Mucosa of descending colon (tissue), 3 donors: ENCODE measurements around the gene BNIP2. TPM values are rescaled to one million over a fixed set of nuclear protein-coding genes. Genes with fewer than 3 reads are reported as not detected.

Experiments
- ATAC-seq: fragments of 200-7000 bp; cut with Tn5 transposase; one replicate; pipeline ENCODE4 v1.9.1; 2020; ENCODE audit warnings: mild to moderate bottlenecking, moderate library complexity
- DNase-seq, 3 donors: peaks; one replicate each; pipeline ENCODE4 v3.0.0-alpha.2; 2020
- H3K36me3 ChIP-seq: fragments of 200-600 bp; one replicate; pipeline ENCODE4 v1.8.0; 2021; ENCODE audit warnings: low read depth, mild to moderate bottlenecking
- H3K4me1 ChIP-seq: fragments of 200-600 bp; one replicate; pipeline ENCODE4 v1.8.0; 2021; ENCODE audit warnings: low read depth, mild to moderate bottlenecking
- H3K4me3 ChIP-seq: fragments of 200-600 bp; one replicate; pipeline ENCODE4 v1.8.0; 2021; ENCODE audit warnings: mild to moderate bottlenecking
- H3K9me3 ChIP-seq: fragments of 200-600 bp; one replicate; pipeline ENCODE4 v1.8.0; 2021; ENCODE audit warnings: mild to moderate bottlenecking
- intact Hi-C, 2 donors: fragments of 100-400 bp; cut with DNase I in 1 of 2; cut with micrococcal nuclease in 1 of 2; formaldehyde crosslinking; loops; one replicate each; pipeline versions ENCODE4 v1.11.0 to v1.11.1; 2022; cut with DNase I, micrococcal nuclease
- total RNA-seq, 3 donors: library from RNA; stranded (reverse); fragmentation: NEBNext Ultra II Directional in 2 of 3; extraction: Animal tissue kit (Norgen Biotek cat#: 25700) in 2 of 3; gene quantifications; one replicate each; pipeline versions ENCODE4 v1.2.1 to v1.2.4, GENCODE V29; 2021 to 2023
- TF ChIP-seq, protein P1 (sequence below): fragments of 200-600 bp; IDR thresholded peaks from one replicate; pipeline ENCODE4 v1.8.0; 2022; ENCODE audit warnings: antibody characterized with exemption, mild to moderate bottlenecking
- donor health status: DM: no; HTN: no; CAD: no; lungs with moderate emphysema.
- donor health status: DM: no; HTN: no; CAD: no.
- donor health status: DM: no; HTN: yes; CAD: no.

The BNIP2 gene
- total RNA-seq, 3 donors from 2014 or later = 59.8 to 98.4 (median 69.9) TPM

DNA sequence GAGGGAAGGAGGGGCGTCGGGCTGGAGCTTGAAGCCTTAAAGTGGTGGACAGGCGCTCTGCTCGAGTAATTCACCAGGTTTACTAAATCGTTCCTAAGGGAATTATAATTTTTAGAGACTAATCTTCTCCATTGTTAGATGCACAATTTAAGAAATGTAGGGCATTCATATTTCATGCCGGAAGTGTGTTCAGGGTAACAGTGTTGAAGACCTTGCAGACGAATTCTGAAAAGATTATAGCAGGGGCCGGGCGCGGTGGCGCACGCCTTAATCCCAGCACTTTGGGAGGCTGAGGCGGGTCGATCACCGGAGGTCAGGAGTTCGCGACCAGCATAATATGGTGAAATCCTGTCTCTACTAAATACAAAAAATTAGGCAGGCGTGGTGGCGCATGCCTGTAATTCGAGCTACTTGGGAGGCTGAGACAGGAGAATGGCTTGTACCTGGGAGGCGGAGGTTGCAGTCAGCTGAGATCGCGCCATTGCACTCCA is 31.4 kb downstream of the BNIP2 start:
- ATAC-seq = peak; percentile 22
- Histone ChIP-seq H3K9me3 (no peaks in the 10 kb centered on the region), H3K4me3 (peak overlapping the region; percentile 86), H3K36me3 (peaks cover 2% of the 10 kb centered on the region), H3K4me1 (peaks cover 16% of the 10 kb centered on the region)
- intact Hi-C loops = no loop called here
- TF ChIP-seq, protein P1, sequence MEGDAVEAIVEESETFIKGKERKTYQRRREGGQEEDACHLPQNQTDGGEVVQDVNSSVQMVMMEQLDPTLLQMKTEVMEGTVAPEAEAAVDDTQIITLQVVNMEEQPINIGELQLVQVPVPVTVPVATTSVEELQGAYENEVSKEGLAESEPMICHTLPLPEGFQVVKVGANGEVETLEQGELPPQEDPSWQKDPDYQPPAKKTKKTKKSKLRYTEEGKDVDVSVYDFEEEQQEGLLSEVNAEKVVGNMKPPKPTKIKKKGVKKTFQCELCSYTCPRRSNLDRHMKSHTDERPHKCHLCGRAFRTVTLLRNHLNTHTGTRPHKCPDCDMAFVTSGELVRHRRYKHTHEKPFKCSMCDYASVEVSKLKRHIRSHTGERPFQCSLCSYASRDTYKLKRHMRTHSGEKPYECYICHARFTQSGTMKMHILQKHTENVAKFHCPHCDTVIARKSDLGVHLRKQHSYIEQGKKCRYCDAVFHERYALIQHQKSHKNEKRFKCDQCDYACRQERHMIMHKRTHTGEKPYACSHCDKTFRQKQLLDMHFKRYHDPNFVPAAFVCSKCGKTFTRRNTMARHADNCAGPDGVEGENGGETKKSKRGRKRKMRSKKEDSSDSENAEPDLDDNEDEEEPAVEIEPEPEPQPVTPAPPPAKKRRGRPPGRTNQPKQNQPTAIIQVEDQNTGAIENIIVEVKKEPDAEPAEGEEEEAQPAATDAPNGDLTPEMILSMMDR = no peak
- peak in 1 of 3 donors; percentile 63 for DNase-seq

DNA sequence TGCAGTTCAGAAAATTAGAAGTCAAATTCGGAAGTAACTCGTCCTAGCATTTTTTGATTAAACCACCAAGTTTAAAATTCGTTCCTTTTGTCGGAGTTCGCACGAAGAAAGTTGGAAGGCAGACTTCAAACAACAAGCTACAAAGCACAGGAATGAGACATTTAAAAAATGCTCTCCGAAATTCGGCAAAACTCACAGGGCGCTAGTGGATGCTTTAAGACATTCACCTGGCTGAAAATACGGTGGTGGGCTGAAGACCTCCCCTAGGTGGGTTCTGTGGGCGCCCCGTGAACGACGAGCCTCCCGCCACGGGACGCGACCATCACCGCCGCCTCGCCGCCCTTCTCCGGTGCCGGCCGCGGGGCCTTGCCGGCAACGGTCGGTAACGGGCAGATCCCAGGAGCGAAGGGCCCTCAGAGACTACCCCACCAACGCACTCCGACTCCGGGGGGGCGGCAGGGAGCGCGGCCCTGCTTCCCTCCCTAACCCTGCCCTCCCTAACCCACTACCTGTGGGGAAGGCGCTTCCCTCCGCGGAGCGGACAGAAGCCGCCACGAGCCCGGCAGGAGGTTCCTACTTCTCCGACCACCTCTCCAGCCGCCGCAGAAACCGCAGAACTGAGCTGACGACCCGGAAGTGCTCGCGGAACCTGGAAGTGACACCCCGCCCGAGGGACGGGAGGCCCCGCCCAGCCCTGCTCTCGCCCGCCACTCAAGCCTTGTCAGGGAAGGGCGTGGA is 32.1 kb downstream of the BNIP2 start, which contains the start of gene GTF2A2:
Gene GTF2A2, minus strand, starts transcription at position 619 of the 738 bp plus-strand sequence. CDS start 5,238 bp downstream, outside the sequence.
- intact Hi-C loops = no loop called here
- H3K4me3 ChIP-seq = peak within 1 kb of the TSS; percentile 86
- TF ChIP-seq, protein P1 = no peak
- no peaks in the 10 kb centered on the region for H3K9me3 ChIP-seq
- no peaks in the 10 kb centered on the region for H3K36me3 ChIP-seq
- peak; percentile 100 for ATAC-seq
- peaks cover 16% of the 10 kb centered on the region for H3K4me1 ChIP-seq
- DNase-seq = peak; percentile 96 to 98 (median 97)

DNA sequence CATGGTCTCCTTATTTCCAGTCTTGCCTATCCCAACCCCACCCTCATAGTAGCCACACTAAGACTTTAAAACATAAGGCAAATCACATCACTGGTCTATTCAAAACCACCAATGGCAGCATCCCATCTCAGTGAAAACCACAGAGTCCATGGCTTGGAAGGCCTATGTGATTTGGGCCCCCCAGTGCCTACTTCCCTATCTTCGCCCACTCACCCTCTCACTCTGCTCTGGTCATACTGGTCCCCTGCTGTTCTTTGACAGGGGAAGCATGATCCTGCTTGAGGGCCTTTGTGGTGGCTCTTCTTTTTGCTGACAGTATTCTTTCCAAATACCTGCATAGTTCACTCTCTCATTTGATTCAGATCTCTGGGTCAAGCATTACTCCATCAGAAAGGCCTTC is 35.1 kb downstream of the BNIP2 start:
- no peak overlapping the region for H3K4me3 ChIP-seq
- no peaks in the 10 kb centered on the region for H3K9me3 ChIP-seq
- H3K4me1 ChIP-seq = peaks cover 16% of the 10 kb centered on the region
- TF ChIP-seq, protein P1 = no peak
- DNase-seq (no peak), ATAC-seq (no peak)
- intact Hi-C loops = no loop called here
- no peaks in the 10 kb centered on the region for H3K36me3 ChIP-seq

DNA sequence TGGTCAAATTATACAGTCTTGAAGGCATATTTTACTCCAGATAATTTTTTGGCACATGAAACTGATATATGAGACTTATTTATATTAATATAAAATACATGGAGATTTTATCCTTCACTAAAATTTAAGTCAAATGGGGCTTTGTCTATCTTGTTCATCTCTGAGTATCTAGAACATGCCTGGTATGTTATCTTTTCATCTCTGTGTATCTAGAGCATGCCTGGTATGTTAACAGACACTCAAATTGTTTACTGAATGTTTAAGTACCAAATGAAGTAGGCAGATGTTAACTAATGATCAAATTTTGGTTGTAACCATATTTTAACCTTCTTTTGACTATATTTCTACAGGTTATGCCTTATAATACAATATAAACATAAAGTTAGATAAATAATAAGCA is 39.5 kb downstream of the BNIP2 start:
- no peak for DNase-seq
- Histone ChIP-seq H3K36me3 (peaks cover 3% of the 10 kb centered on the region), H3K9me3 (no peaks in the 10 kb centered on the region), H3K4me1 (no peaks in the 10 kb centered on the region), H3K4me3 (no peak overlapping the region)
- ATAC-seq = no peak
- intact Hi-C loops = no loop called here
- TF ChIP-seq, protein P1 = no peak

DNA sequence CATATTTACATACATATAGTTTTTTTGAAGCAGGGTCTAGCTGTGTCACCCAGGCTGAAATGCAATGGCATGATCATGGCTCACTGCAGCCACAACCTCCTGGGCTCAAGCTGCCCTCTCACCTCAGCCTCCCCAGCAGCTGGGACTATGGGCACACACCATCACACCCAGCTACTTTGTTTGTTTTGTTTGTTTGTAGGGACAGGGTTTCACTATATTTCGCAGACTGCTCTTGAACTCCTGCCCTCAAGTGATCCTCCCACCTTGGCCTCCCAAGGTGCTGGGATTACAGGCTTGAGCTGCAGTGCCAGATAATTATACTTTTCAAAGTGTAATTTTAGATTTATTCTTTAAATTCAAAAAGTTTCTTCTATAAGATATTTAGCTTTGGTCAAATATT is 42.0 kb downstream of the BNIP2 start:
- H3K4me3 ChIP-seq = no peak overlapping the region
- peaks cover 3% of the 10 kb centered on the region for H3K36me3 ChIP-seq
- no peaks in the 10 kb centered on the region for H3K4me1 ChIP-seq
- TF ChIP-seq, protein P1 = no peak
- intact Hi-C loops = no loop called here
- no peak for ATAC-seq
- no peak for DNase-seq
- no peaks in the 10 kb centered on the region for H3K9me3 ChIP-seq
